ENCODE results near the gene DCST1.

GRCh38 chr1:155062702-155063411 is 29.2 kb downstream of the DCST1 start:
- TF ChIP-seq CTCF (IDR thresholded peaks at IDR 0.05; ENCODE audit: insufficient read depth, low read length, poor library complexity, severe bottlenecking), result peak; percentile 83
- TF ChIP-seq EZH2phosphoT487 (conservative IDR thresholded peaks at IDR 0.05; ENCODE audit: low read length), result no peak
